GM18873 (cell line): ENCODE data around the gene DMRTC2.

ENCODE experiments used
- ATAC-seq: cut with Tn5 transposase; IDR thresholded peaks from one replicate; pipeline ENCODE4 v1.9.1; 2021; ENCODE audit warnings: mild to moderate bottlenecking, moderate library complexity, moderate number of reproducible peaks; ENCODE audit not compliant: unreplicated experiment, low FRiP score

DMRTC2 gene

DNA sequence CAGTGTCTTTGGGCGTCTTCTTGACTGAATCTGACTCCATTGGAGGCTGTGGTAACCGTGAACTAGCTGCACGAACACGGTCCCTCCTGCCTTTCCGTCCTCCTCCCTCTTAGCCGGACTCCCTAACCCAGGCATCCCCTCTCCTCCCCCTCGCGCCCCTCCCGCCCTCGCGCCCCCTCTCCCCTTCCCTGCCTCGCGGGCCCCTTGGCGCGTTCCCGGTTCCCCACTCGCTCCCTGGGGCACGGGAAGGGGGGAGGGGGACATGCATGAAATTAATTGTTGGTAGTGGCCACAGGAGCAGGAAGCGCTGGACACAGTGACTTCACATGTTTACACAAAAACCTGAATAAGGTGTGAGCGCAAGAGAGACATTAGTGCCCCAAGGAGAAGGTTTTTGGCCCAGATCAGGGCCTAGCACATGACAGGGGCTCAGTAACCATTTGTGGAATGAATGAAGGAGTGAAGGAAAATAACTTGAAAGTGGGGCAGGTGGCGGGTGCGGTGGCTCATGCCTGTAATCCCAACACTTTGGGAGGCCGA is 279 bp downstream of the DMRTC2 start:
- ATAC-seq, result no peak

DNA sequence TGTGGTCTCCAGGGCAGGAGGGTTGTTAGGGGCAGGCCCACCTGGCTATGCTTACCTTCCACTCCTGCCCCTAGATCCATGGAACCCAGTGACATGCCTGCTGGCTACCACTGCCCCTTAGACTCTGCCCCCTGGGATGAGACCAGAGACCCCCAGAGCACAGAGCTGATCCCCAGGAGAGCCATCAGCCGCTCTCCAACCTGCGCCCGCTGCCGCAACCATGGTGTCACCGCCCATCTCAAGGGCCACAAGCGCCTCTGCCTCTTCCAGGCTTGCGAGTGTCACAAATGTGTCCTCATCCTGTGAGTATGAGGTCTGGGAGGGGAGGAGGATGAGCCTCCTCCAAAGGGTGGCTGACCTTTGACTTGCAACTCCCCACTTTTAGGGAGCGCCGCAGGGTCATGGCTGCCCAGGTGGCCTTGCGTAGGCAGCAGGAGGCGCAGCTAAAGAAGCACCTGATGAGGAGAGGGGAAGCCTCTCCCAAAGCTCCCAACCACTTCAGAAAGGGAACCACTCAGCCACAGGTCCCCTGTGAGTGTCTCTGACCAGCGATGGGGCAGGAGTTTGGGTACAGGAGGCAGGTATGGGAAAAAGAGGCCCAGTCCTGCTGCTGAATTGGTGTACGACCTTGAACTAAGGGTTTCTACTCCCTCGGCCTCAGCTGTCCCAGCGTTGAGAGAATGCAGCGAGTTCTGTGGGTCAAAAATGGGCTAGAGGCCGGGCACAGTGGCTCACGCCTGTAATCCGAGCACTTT is 2.7 kb downstream of the DMRTC2 start:
- no peak for ATAC-seq

DNA sequence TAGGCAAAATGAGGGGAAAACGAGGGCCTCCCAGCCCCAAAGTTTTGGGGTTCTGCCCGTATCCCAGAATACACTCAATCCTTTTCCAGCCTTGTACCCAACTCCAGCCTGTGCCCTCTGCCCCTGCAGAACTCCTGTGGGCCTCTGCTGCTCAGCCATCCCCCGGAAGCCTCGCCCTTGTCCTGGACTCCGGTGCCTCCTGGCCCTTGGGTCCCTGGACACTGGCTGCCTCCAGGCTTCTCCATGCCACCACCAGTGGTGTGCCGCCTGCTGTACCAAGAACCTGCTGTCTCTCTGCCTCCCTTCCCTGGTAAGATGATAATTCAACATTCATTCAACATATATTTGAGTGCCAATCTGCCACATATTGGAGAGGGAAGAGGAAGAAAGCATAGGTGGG is 3.8 kb downstream of the DMRTC2 start:
- ATAC-seq, result no peak

DNA sequence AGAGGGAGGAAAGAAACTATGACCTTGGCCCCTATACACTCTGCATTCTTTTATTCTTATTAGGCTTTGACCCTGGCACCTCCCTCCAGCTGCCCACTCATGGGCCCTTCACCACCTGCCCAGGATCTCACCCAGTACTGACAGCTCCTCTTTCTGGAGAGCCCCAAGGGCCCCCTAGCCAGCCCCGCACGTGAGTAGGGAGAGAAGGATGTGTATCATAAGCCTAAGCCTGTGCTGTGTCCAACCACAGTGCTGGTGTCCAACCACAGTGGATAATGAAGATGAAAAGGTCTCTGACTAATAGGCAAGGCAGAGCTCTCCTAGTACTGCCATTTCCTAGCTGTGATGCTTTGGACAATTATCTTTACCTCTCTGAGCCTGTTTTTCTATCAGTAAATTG is 4.2 kb downstream of the DMRTC2 start:
- ATAC-seq, result no peak

DNA sequence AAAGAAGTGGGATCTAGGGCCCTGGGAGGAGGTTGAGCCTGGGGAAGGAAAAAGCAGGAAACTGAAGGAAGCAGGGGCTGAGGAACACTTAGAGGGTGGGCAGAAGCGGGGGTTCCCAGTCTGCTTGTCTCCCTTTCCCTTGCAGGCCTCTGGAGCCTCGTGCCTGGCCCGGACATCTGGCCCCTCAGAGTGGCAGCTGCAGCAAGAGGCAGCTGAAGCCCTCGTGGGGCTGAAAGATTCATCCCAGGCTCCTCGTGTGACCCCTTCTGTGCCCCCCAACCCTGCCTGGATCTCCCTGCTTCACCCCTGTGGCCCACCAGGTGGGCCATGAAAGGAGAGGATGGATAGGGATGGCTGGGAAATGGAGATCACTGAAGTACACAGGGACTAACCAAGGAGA is 5.5 kb downstream of the DMRTC2 start:
- no peak for ATAC-seq

DNA sequence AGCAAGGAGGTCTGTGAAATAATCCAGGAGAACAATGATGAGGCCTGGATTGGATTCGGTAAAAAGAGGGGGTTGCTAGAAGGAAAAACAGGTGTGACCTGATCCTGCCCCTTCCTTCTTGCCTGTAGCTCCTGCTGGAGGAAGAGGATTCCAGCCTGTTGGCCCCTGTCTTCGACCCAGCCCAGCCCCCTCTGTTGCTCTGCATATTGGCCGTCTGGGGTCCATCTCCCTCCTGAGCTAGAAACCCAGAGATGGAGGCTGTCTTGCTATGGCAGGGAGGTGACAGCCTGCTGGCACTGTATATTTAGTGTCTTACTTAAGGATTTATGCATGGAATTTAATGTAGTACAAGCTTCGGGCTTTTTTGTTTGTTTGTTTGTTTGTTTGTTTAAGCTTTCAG is 6.6 kb downstream of the DMRTC2 start:
- no peak for ATAC-seq

DNA sequence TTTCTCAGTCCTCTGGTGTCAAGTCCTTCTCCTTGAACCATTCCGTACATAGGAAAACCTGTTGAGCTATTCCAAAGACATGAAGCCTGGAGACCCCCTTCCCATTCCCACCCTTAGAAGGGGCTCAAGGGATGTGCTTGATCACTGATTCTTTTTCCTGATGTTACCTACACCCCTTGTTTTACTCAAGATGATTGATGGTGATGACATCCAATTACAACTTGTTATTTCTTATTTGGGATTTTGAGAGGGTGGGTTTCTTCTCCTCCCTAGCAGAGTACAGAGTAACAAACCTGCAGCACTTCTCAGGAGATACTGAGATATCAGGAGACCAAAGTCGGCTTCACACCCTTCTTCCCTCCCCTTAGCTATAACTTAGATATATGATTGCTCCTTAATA is 8.5 kb downstream of the DMRTC2 start:
- ATAC-seq, result no peak

DNA sequence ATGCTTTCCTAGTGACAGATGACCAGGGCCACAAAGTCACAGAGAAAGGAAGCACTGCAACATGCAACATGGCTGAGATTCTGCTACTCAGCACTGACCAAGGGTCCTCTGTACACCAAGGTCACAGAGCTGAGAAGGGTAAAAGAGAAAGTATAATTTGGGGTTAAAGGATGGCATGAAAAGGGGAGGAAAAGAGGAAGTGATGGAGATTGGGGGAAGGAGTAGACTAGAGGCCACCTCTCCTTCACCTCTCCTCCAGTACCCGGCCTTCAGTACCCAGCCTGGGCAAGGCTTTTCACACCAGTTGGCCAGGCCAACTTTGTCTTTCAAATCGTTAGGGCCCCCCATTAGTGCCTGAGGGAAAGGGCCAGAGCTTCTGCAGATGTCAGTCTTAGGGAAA is 8.9 kb downstream of the DMRTC2 start:
- ATAC-seq, result no peak

DNA sequence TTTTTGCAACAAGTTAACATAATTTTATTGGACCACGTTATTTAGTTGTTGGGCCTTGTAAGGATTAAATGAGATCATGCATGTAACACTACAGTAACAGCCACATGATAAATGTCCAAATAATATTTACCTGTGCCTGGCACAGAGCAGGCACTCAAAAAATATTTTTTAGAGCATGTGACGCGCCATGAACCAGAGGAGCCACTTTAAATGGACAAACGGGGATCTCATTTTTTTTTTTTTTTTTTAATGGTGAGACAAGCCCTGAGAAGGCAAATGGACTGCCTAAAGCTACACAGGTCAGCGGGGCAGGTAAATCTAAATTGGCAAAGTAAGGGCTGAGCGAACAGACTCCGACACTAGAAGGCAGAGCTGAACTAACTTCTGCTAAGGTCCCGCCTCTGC is 14.4 kb downstream of the DMRTC2 start:
- no peak for ATAC-seq

DNA sequence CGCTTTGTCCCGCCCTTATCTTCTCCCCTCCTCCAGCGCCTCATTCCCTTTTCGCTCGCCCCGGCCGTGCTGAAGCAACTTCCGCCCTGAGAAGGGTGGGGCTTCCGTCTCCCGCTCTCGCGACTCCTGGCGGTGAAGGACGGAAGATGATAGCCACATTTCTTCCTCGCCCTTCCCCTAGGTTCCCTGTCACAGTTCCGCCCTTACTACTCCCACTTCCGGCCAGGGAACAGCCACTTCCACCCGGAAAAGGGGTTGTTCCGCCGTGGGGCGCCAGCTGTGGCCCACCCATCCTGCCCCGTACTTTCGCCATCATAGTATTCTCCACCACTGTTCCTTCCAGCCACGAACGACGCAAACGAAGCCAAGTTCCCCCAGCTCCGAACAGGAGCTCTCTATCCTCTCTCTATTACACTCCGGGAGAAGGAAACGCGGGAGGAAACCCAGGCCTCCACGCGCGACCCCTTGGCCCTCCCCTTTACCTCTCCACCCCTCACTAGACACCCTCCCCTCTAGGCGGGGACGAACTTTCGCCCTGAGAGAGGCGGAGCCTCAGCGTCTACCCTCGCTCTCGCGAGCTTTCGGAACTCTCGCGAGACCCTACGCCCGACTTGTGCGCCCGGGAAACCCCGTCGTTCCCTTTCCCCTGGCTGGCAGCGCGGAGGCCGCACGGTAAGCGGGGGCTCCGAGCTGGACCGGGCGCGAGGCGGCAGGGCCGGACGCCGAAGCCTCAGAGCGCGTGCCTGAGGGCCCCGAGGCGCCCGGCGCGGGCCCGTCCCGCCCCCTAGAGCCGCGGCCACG is 15.0 kb downstream of the DMRTC2 start, which contains the start of gene RPS19:
Gene RPS19, plus strand, starts transcription at position 638 of the 801 bp plus-strand sequence. CDS start 520 bp downstream, outside the sequence.
- peak; percentile 71 for ATAC-seq

DNA sequence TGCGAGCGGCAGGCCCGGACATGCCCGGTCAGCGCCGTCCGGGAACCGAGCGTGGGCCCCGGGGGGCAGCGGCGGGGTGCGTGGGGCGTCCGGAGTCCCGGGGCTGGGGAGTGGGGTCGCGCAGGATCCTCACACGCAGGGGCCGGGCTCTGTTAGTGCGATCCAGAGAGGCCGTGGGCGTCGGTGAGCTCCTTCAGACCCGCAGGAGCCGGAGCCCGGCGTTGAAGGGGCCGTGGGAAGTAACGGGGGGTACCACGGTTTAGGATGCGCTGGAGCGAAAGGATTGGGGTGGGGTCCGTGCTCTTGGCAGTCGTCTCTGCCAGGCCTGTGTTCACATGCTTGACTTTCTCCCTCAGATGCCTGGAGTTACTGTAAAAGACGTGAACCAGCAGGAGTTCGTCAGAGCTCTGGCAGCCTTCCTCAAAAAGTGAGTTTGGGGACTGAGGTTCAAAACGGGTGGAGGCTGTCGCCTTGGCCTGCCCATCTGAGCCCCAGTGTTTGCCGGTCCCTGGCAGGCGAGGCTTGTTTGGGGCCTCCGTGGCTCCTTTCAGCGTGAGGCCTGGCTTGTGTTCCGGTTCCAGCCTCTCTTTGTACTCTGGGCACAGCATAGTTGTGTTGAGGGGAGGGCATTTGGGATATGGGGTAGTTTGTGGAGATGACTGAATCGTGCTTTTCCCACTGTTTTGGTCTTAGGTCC is 15.7 kb downstream of the DMRTC2 start:
- ATAC-seq, result no peak

DNA sequence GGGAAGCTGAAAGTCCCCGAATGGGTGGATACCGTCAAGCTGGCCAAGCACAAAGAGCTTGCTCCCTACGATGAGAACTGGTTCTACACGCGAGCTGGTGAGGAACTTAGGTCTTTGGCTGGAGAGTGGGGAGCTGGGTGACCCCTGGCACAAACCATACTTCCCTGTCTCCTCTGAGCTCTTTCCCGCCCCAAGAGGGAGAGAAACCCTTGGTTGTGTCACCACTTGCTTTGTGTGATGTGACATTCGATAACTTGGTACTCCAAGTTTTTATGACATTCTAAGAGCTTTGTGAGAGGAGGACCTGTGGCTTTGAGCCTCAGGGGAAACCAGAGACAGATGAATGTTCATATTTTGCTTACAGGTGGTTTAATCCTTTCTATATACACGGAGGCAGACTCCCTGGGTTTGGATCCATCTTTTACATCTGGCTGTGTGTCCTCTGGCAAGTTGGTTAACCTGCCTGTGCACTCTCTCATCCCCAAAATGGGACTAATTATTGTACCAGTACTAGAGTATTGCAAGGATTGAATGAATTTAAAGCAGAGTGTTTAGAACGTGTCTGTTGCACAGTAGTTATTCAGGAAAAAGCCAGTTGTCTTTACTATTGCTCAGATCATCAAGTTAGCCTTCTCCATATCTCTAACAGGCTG is 16.4 kb downstream of the DMRTC2 start:
- ATAC-seq, result no peak

DNA sequence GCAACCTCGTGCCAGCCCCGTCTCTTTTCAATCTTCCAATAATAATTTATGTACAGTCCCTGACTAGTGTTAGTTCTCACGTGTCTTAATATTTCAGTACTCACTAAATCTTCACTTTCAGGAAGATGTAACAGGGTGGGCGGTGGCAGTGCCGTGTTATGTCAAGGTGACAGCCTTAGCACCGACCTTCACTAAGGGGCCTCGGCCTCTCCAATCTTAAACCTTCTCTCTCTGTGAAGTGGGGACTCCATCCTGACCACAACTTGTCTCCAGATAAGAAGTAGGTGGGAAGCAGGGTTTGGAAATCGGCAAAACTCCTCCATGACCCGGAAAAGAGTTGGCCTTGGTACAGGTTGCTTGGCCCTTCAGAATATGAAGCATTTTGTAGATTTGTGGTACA is 17.0 kb downstream of the DMRTC2 start:
- no peak for ATAC-seq

DNA sequence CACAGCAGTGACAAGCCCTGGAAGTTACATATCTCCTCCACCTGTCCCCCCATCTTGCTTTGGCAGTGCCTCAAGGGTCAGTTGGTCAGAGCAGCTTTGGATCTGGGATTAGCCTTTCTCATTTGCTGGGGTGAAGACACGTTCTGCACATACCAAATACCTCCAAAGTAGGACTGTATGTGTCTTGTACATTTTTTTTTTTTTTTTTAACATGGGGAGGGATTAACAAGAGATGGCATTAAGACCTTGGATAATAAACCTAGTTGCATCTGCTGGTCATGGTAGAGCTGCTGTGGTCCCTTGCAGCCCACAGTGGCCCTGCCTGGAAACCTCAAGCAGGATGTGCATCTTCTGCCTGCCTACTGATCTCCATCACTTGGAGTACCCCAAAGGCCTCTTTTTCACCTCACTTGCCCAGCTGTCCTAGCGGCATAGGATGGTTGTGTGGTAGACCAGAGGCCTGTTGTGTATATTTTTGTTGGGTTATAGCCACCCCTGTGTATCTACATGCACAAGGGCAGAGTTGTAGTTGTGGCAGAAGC is 17.7 kb downstream of the DMRTC2 start:
- no peak for ATAC-seq

DNA sequence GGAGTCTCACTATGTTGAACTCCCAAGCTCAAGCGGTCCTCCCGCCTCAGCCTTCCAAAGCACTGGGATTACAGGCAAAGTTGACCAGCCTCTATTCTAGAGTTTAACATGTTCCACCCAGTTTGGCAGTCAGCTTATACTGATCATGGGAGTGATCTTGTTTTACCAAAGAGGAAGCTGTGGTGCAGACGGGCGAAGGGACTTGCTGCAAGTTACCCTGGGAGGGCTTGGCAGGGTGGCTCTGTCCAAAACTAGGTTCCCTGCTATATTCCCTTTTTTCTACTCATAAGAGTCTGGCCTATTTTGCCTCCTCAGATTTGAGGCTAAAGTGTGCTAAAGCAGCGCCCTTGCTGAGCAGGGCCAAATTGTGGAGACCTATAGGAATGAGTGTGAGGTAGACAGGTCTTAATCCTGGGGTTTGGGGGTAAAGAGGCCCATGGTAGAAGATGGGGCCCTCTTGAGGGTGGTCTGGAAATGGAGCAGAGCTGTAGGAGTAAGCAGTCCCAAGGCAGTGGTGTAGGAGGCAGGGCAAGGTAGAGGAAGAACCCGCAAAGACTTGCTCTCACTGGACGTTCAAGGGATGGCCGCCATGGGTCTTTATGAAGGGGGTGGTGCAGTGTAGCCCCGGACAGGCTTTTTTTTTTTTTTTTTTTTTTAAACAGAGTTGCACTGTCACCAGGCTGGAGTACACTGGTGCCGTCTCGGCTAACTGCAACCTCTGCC is 18.5 kb downstream of the DMRTC2 start:
- no peak for ATAC-seq

DNA sequence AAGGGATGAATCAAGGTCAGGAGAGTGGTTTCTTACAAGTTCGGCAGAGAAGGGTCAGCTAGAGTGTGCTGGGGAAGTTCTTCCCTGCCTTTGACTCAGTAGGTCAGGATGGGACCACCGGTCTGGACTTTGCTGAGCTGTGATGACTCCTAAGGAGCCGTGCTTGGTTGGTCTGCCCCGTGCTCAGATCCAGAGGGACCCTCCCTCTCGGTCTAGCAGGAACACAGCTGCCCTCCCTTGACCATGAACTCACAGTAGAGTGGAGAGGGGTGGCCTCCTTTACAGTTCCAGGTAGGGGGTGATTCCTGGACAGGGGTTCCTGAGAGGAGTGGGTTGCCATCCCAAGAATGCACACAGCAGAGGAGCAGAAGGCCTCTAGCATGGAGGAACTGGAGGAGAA is 19.5 kb downstream of the DMRTC2 start:
- ATAC-seq, result no peak

DNA sequence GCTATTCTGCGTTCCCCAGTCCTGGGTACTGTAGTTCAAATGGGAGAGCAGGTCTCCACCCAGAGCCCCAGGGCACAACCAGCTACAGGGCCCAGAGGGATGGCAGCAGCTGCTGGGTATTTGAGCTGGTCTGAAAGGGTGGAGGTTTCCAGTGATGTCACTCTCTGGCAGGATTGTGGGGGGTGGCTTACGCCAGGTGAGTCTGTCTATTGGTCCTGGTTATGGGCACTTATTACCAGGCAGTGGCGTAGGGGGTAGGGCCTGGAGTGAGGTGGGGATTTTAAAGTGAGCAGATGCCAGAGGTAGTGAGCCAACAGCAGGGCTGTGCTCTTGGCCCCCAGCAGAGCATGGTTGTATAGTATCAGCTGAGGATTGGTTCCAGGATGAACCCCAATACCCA is 21.4 kb downstream of the DMRTC2 start:
- ATAC-seq, result no peak

DNA sequence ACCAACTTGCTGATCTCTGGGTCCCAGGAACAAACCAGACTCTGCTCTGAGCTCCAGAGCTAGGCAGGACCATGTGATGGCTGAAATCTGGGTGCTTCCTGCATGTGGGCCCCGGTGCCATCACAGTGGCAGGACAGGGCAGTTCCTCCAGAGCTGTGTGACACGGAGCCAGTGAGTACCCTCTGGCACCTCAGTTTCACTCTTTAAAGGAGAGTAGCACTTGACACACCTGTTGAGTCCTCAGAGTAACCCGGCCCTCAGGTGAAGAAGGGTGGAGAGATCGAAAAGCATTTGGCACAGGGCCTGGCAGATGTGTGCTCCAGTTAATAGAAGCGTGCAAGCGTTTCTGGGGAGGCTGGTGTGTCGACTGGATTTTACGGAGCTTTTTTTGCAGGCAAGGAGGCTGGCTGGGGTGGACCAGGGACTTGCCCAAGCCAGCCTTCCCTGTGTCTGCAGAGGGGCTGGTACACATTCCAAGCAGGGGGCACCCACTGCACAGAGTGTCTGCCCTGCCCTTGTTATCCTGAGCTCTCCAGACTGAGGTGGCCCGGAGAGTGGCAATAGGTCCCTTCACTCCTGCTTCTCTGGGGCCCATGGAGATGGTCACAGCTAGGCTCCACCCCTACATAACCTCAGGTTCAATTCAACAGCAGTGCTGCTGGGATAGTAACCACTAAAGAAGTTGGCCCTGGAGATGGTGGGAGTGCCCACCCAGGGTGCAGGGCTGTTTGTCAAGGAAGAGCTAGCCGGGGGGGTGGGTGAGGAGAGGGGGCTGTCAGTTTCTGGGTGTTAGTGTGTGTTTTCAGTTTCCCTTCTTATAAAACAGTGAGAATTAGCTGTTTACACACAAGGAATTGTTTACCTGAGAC is 23.5 kb downstream of the DMRTC2 start:
- ATAC-seq, result no peak

DNA sequence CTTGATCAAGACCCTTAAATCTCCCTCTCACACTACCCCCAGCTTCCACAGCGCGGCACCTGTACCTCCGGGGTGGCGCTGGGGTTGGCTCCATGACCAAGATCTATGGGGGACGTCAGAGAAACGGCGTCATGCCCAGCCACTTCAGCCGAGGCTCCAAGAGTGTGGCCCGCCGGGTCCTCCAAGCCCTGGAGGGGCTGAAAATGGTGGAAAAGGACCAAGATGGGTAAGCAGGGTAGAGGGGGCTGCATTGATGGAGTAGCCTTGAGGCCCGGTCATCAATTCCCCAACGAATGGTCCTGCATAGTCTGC is 24.1 kb downstream of the DMRTC2 start:
- ATAC-seq, result no peak
